ENCODE data around the gene AKR1C1.
"Not testable (repeated sequence)": the region's sequence is repeated elsewhere in the genome, so short reads cannot be mapped to it uniquely, and the experiment has no call there.

The AKR1C1 gene

GRCh38 chr10:4965763-4966162, 2.5 kb downstream of the AKR1C1 start:
- not testable (repeated sequence) for H2AFZ ChIP-seq (ENCODE audit: low read length); H3K36me3 ChIP-seq (replicated peaks in 1 of 2; ENCODE audit: control insufficient read depth in 2 of 2, insufficient read depth in 2 of 2, low read length in 2 of 2); H3K27me3 ChIP-seq (ENCODE audit: control insufficient read depth in 3 of 3, insufficient read depth in 3 of 3, low read depth in 1 of 3, low read length in 3 of 3); H3K4me1 ChIP-seq (ENCODE audit: control insufficient read depth in 2 of 2, insufficient read depth in 1 of 2, low read depth in 1 of 2, low read length in 2 of 2); H2BK12ac ChIP-seq (ENCODE audit: low read length); H4K91ac ChIP-seq (ENCODE audit: low read depth, low read length, poor library complexity); H2AK5ac ChIP-seq (ENCODE audit: low read depth, low read length); H3K4ac ChIP-seq (ENCODE audit: low read length); H2BK5ac ChIP-seq (ENCODE audit: low read length); H3K4me3 ChIP-seq (ENCODE audit: low read length in 2 of 2); H3K9me3 ChIP-seq (replicated peaks in 1 of 2; ENCODE audit: control insufficient read depth in 2 of 2, insufficient read depth in 1 of 2, low read depth in 1 of 2, low read length in 2 of 2); H3K9ac ChIP-seq (ENCODE audit: low read depth, low read length, poor library complexity); DNase-seq (ENCODE audit: low spot score); H3K14ac ChIP-seq (ENCODE audit: low read length); H3K18ac ChIP-seq (ENCODE audit: low read length); H2BK120ac ChIP-seq (ENCODE audit: low read depth, low read length); H4K8ac ChIP-seq (ENCODE audit: low read depth, low read length); H3K4me2 ChIP-seq (ENCODE audit: insufficient read depth, low read length, poor library complexity, severe bottlenecking); H3K79me1 ChIP-seq (ENCODE audit: low read depth, low read length); H2BK15ac ChIP-seq (ENCODE audit: low read length); H3K23ac ChIP-seq (ENCODE audit: low read depth, low read length, poor library complexity); H3K27ac ChIP-seq (replicated peaks; ENCODE audit: low read length)
- no CpG with 5 or more reads among the region's 4 CpGs for WGBS, 2 donors (ENCODE audit: extremely low coverage in 2 of 2, insufficient read length in 2 of 2, insufficient replicate concordance in 1 of 2)

- not testable (repeated sequence) for DNase-seq (ENCODE audit: low spot score); H3K18ac ChIP-seq (ENCODE audit: low read length); H3K4me3 ChIP-seq (ENCODE audit: low read length in 2 of 2); H2AFZ ChIP-seq (ENCODE audit: low read length); H3K14ac ChIP-seq (ENCODE audit: low read length); H3K79me1 ChIP-seq (ENCODE audit: low read depth, low read length); H3K4me2 ChIP-seq (ENCODE audit: insufficient read depth, low read length, poor library complexity, severe bottlenecking); H3K4me1 ChIP-seq (ENCODE audit: control insufficient read depth in 2 of 2, insufficient read depth in 1 of 2, low read depth in 1 of 2, low read length in 2 of 2); H2AK5ac ChIP-seq (ENCODE audit: low read depth, low read length); H4K8ac ChIP-seq (ENCODE audit: low read depth, low read length); H2BK120ac ChIP-seq (ENCODE audit: low read depth, low read length); H3K27me3 ChIP-seq (ENCODE audit: control insufficient read depth in 3 of 3, insufficient read depth in 3 of 3, low read depth in 1 of 3, low read length in 3 of 3); H3K36me3 ChIP-seq (replicated peaks in 1 of 2; ENCODE audit: control insufficient read depth in 2 of 2, insufficient read depth in 2 of 2, low read length in 2 of 2); H3K23ac ChIP-seq (ENCODE audit: low read depth, low read length, poor library complexity); H3K9me3 ChIP-seq (replicated peaks in 1 of 2; ENCODE audit: control insufficient read depth in 2 of 2, insufficient read depth in 1 of 2, low read depth in 1 of 2, low read length in 2 of 2); H3K9ac ChIP-seq (ENCODE audit: low read depth, low read length, poor library complexity); H2BK12ac ChIP-seq (ENCODE audit: low read length); H3K4ac ChIP-seq (ENCODE audit: low read length); H3K27ac ChIP-seq (replicated peaks; ENCODE audit: low read length); H2BK5ac ChIP-seq (ENCODE audit: low read length); H2BK15ac ChIP-seq (ENCODE audit: low read length); H4K91ac ChIP-seq (ENCODE audit: low read depth, low read length, poor library complexity)
- WGBS, 2 donors (ENCODE audit: extremely low coverage in 2 of 2, insufficient read length in 2 of 2, insufficient replicate concordance in 1 of 2) = no CpG with 5 or more reads among the region's 3 CpGs
These were observed 4.0 kb downstream of the AKR1C1 start for GRCh38 chr10:4967189-4967588.

GRCh38 chr10:4969289-4969688, 6.1 kb downstream of the AKR1C1 start:
- not testable (repeated sequence) for H3K4me1 ChIP-seq (ENCODE audit: control insufficient read depth in 2 of 2, insufficient read depth in 1 of 2, low read depth in 1 of 2, low read length in 2 of 2); H3K36me3 ChIP-seq (replicated peaks in 1 of 2; ENCODE audit: control insufficient read depth in 2 of 2, insufficient read depth in 2 of 2, low read length in 2 of 2); H3K4me3 ChIP-seq (ENCODE audit: low read length in 2 of 2); H2AFZ ChIP-seq (ENCODE audit: low read length); H3K27me3 ChIP-seq (ENCODE audit: control insufficient read depth in 3 of 3, insufficient read depth in 3 of 3, low read depth in 1 of 3, low read length in 3 of 3); H2BK120ac ChIP-seq (ENCODE audit: low read depth, low read length); H2BK5ac ChIP-seq (ENCODE audit: low read length); DNase-seq (ENCODE audit: low spot score); H3K4ac ChIP-seq (ENCODE audit: low read length); H3K9ac ChIP-seq (ENCODE audit: low read depth, low read length, poor library complexity); H3K14ac ChIP-seq (ENCODE audit: low read length); H2AK5ac ChIP-seq (ENCODE audit: low read depth, low read length); H3K79me1 ChIP-seq (ENCODE audit: low read depth, low read length); H3K4me2 ChIP-seq (ENCODE audit: insufficient read depth, low read length, poor library complexity, severe bottlenecking); H3K9me3 ChIP-seq (replicated peaks in 1 of 2; ENCODE audit: control insufficient read depth in 2 of 2, insufficient read depth in 1 of 2, low read depth in 1 of 2, low read length in 2 of 2); H3K27ac ChIP-seq (replicated peaks; ENCODE audit: low read length); H3K18ac ChIP-seq (ENCODE audit: low read length); H2BK12ac ChIP-seq (ENCODE audit: low read length); H4K8ac ChIP-seq (ENCODE audit: low read depth, low read length); H3K23ac ChIP-seq (ENCODE audit: low read depth, low read length, poor library complexity); H4K91ac ChIP-seq (ENCODE audit: low read depth, low read length, poor library complexity); H2BK15ac ChIP-seq (ENCODE audit: low read length)
- no CpG with 5 or more reads among the region's 3 CpGs for WGBS, 2 donors (ENCODE audit: extremely low coverage in 2 of 2, insufficient read length in 2 of 2, insufficient replicate concordance in 1 of 2)

GRCh38 chr10:4970362-4970761, 7.1 kb downstream of the AKR1C1 start:
- H3K36me3 ChIP-seq (replicated peaks in 1 of 2; ENCODE audit: control insufficient read depth in 2 of 2, insufficient read depth in 2 of 2, low read length in 2 of 2); H3K4me3 ChIP-seq (ENCODE audit: low read length in 2 of 2); H3K18ac ChIP-seq (ENCODE audit: low read length); H3K27ac ChIP-seq (replicated peaks; ENCODE audit: low read length); H4K91ac ChIP-seq (ENCODE audit: low read depth, low read length, poor library complexity); H3K9me3 ChIP-seq (replicated peaks in 1 of 2; ENCODE audit: control insufficient read depth in 2 of 2, insufficient read depth in 1 of 2, low read depth in 1 of 2, low read length in 2 of 2); H2AK5ac ChIP-seq (ENCODE audit: low read depth, low read length); H2BK5ac ChIP-seq (ENCODE audit: low read length); H3K27me3 ChIP-seq (ENCODE audit: control insufficient read depth in 3 of 3, insufficient read depth in 3 of 3, low read depth in 1 of 3, low read length in 3 of 3); H3K79me1 ChIP-seq (ENCODE audit: low read depth, low read length); H3K4me2 ChIP-seq (ENCODE audit: insufficient read depth, low read length, poor library complexity, severe bottlenecking); H2BK120ac ChIP-seq (ENCODE audit: low read depth, low read length); DNase-seq (ENCODE audit: low spot score); H2AFZ ChIP-seq (ENCODE audit: low read length); H3K4ac ChIP-seq (ENCODE audit: low read length); H3K23ac ChIP-seq (ENCODE audit: low read depth, low read length, poor library complexity); H2BK15ac ChIP-seq (ENCODE audit: low read length); H2BK12ac ChIP-seq (ENCODE audit: low read length); H3K9ac ChIP-seq (ENCODE audit: low read depth, low read length, poor library complexity); H4K8ac ChIP-seq (ENCODE audit: low read depth, low read length); H3K4me1 ChIP-seq (ENCODE audit: control insufficient read depth in 2 of 2, insufficient read depth in 1 of 2, low read depth in 1 of 2, low read length in 2 of 2); H3K14ac ChIP-seq (ENCODE audit: low read length): not testable (repeated sequence)
- WGBS, 2 donors (ENCODE audit: extremely low coverage in 2 of 2, insufficient read length in 2 of 2, insufficient replicate concordance in 1 of 2) = no CpG with 5 or more reads among the region's 2 CpGs

Measured in neuronal stem cell (in vitro differentiated cells).